Vagina (tissue), 2 donors: ENCODE results near the gene BRAP. TPM values are rescaled to one million over a fixed set of nuclear protein-coding genes. Genes with fewer than 3 reads are reported as not detected.
"Not testable (repeated sequence)": the region's sequence is repeated elsewhere in the genome, so short reads cannot be mapped to it uniquely, and the experiment has no call there.

ENCODE experiments used
- DNase-seq, 2 donors: peaks; one replicate each; pipeline ENCODE4 v3.0.0-alpha.2; 2017; ENCODE audit errors: extremely low spot score in 2 of 2
- H3K27ac ChIP-seq: fragments of 200-600 bp; sonication (generic); one replicate; pipeline ENCODE4 v1.5.1; 2019
- H3K27me3 ChIP-seq: fragments of 200-600 bp; sonication (generic); one replicate; pipeline ENCODE4 v1.5.1; 2019
- H3K36me3 ChIP-seq, 2 donors: fragments of 200-600 bp; sonication (generic); one replicate each; pipeline ENCODE4 v1.5.1; 2017 to 2019
- H3K4me1 ChIP-seq: fragments of 200-600 bp; sonication (generic); one replicate; pipeline ENCODE4 v1.5.1; 2019
- H3K4me3 ChIP-seq, 2 donors: fragments of 200-600 bp; sonication (generic); 1 replicate in 1 of 2; 2 replicates in 1 of 2; pipeline ENCODE4 v1.5.1; 2016 to 2019
- H3K9me3 ChIP-seq: fragments of 200-600 bp; sonication (generic); one replicate; pipeline ENCODE4 v1.5.1; 2019
- POLR2A ChIP-seq, 2 donors: fragments of 450-650 bp; IDR thresholded peaks; one replicate each; pipeline ENCODE4 v1.6.1; 2017; ENCODE audit warnings: antibody characterized with exemption in 2 of 2, mild to moderate bottlenecking in 2 of 2, moderate library complexity in 2 of 2
- POLR2AphosphoS5 ChIP-seq, 2 donors: sonication (generic); formaldehyde crosslinking; IDR thresholded peaks; one replicate each; pipeline ENCODE4 v1.9.0; 2017; ENCODE audit warnings: antibody characterized with exemption in 2 of 2, mild to moderate bottlenecking in 2 of 2, low read depth in 1 of 2; ENCODE audit not compliant: insufficient read depth in 1 of 2
- intact Hi-C: fragments of 100-400 bp; cut with DNase I; formaldehyde crosslinking; loops from one replicate; pipeline ENCODE4 v1.15.1; 2023
- total RNA-seq: library from RNA; depleted of rRNA; stranded (reverse); fragments of >200 nt; gene quantifications from one replicate; pipeline ENCODE4 v1.2.3, GENCODE V29; 2016
- TF ChIP-seq, protein P1 (sequence below), 3 experiments: fragments of 450-650 bp in 2 of 3; fragments of 200-600 bp in 1 of 3; sonication (generic) in 1 of 3; IDR thresholded peaks; one replicate each; pipeline ENCODE4 v1.5.1; 2017 to 2019; ENCODE audit warnings: antibody characterized with exemption in 3 of 3, mild to moderate bottlenecking in 2 of 3, moderate library complexity in 2 of 3

Gene BRAP, protein sequence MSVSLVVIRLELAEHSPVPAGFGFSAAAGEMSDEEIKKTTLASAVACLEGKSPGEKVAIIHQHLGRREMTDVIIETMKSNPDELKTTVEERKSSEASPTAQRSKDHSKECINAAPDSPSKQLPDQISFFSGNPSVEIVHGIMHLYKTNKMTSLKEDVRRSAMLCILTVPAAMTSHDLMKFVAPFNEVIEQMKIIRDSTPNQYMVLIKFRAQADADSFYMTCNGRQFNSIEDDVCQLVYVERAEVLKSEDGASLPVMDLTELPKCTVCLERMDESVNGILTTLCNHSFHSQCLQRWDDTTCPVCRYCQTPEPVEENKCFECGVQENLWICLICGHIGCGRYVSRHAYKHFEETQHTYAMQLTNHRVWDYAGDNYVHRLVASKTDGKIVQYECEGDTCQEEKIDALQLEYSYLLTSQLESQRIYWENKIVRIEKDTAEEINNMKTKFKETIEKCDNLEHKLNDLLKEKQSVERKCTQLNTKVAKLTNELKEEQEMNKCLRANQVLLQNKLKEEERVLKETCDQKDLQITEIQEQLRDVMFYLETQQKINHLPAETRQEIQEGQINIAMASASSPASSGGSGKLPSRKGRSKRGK
- total RNA-seq, result 14.0 TPM

DNA sequence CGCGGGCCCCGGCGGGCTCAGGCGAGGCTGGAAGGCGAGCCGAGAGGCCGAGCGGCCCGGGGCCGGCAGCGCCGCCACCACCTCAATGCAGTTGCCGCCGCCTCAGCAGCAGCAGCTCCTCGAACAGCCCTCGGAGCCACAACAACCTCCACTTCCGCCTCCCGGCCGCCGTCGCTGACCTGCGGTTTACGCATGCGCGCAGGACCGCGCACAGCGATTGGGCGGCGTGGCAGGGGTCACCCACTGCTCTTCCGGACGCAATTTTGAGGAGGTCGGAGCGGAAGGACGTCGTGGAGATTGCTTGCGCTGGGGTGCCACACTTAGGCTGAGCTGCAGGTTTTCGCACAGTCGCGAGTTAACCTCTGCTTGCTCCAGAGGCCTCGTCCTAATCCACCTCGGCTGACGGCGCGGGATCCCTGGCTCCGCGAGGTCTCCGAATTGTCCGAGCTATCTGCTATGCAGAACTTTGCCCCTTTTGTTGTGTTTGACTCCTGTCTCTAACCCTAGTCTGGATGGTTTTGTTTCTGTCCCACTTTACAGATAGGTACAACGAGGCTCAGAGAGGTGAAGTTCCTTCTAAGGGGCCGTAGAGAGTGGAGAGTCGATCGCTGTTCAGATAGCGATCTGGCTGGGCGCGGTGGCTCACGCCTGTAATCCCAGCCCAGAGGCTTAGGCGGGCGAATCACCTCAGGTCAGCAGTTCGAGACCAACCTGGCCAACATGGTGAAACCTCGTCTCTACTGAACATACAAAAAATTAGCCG is at the start of gene BRAP, which contains the start of gene ACAD10:
TSS of gene BRAP (minus strand) at position 146 of the 763 bp plus-strand sequence. CDS start 164 bp downstream, outside the sequence.
TSS of gene ACAD10 (plus strand) at position 243 of the 763 bp plus-strand sequence. CDS start 6,657 bp downstream, outside the sequence.
- intact Hi-C loops, result loop anchor here (10.0 kb wide), 1 partner anchor 291 kb away; no protein-coding TSS in a partner anchor

DNA sequence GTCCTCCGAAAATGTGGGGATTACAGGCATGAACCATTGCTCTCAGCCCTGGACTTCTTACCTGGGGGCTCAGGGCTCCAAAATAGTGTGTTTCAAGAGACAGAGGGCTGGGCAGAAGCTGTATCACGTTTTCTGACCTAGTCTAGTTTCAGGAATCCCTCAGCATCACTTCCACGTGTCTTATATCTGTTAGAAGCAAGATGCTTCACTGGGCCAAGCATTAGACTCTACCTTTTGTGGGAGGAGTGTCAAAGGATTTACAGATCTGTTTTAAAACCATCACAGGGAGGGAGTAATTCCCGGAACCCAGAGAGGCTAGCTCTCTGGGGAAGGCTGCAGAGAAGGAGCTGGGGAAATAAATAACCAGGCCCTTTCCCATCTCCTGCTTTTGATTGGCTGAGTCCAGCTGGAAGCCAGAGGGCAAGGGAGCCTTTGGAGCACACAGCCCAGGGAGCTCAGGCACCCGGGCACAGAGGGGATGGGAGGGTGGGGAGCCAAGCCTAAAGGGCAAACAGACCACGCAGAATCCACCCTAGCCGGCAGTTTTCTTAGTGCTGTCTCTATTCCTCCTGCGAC is 47.7 kb upstream of the BRAP start:
- no peak overlapping the region for H3K4me3 ChIP-seq
- TF ChIP-seq, protein P1, sequence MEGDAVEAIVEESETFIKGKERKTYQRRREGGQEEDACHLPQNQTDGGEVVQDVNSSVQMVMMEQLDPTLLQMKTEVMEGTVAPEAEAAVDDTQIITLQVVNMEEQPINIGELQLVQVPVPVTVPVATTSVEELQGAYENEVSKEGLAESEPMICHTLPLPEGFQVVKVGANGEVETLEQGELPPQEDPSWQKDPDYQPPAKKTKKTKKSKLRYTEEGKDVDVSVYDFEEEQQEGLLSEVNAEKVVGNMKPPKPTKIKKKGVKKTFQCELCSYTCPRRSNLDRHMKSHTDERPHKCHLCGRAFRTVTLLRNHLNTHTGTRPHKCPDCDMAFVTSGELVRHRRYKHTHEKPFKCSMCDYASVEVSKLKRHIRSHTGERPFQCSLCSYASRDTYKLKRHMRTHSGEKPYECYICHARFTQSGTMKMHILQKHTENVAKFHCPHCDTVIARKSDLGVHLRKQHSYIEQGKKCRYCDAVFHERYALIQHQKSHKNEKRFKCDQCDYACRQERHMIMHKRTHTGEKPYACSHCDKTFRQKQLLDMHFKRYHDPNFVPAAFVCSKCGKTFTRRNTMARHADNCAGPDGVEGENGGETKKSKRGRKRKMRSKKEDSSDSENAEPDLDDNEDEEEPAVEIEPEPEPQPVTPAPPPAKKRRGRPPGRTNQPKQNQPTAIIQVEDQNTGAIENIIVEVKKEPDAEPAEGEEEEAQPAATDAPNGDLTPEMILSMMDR (IDR thresholded peaks at IDR 0.05), result no peak
- TF ChIP-seq POLR2AphosphoS5 (IDR thresholded peaks at IDR 0.05; ENCODE audit: insufficient read depth in 1 of 2, low read depth in 1 of 2) (no peak), POLR2A (IDR thresholded peaks at IDR 0.05) (no peak)
- intact Hi-C loops, result no loop called here
- no peaks in the 10 kb centered on the region for H3K27me3 ChIP-seq
- no peaks in the 10 kb centered on the region for H3K4me1 ChIP-seq
- H3K27ac ChIP-seq, result no peak overlapping the region
- peaks cover 0 to 49% of the 10 kb centered on the region in 2 donors for H3K36me3 ChIP-seq
- DNase-seq, result no peak
- H3K9me3 ChIP-seq, result no peaks in the 10 kb centered on the region

More for the DNA sequence above, at the start of gene BRAP, which contains the start of gene ACAD10:
- Histone ChIP-seq H3K36me3 (peaks cover 0 to 9% of the 10 kb centered on the region in 2 donors), H3K27ac (peak within 1 kb of the TSS; percentile 90), H3K4me1 (peaks cover 36% of the 10 kb centered on the region), H3K9me3 (no peaks in the 10 kb centered on the region), H3K27me3 (no peaks in the 10 kb centered on the region), H3K4me3 (peak within 1 kb of the TSS; percentile 84 to 92)
- peak; percentile 93 to 98 for TF ChIP-seq POLR2AphosphoS5 (IDR thresholded peaks at IDR 0.05; ENCODE audit: insufficient read depth in 1 of 2, low read depth in 1 of 2)
- no peak for TF ChIP-seq POLR2A (IDR thresholded peaks at IDR 0.05)
- peak in 1 of 2 donors; percentile 91 for DNase-seq

DNA sequence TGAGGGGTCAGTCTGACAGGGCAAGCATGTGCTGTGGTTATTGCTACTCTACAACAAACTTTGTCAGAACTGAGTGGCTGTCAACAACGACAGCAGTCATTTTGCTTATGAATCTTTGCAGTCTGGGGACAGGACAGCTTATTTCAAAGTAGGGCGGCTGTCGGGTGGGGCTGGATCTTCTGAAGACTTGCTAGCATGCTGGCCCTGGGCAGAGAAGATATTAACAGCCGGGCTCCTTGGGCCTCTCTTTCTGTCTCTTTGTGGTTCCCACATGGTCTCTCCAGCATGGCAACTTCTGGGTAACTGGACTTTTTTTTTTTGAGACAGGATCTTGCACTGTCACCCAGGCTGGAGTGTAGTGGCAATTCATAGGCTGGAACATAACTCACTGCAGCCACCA is 47.0 kb upstream of the BRAP start:
- Histone ChIP-seq H3K27me3 (no peaks in the 10 kb centered on the region), H3K9me3 (no peaks in the 10 kb centered on the region), H3K4me3 (no peak overlapping the region), H3K36me3 (peaks cover 0 to 49% of the 10 kb centered on the region in 2 donors), H3K27ac (no peak overlapping the region), H3K4me1 (no peaks in the 10 kb centered on the region)
- intact Hi-C loops, result no loop called here
- TF ChIP-seq POLR2A (IDR thresholded peaks at IDR 0.05) (no peak), POLR2AphosphoS5 (IDR thresholded peaks at IDR 0.05; ENCODE audit: insufficient read depth in 1 of 2, low read depth in 1 of 2) (no peak)
- TF ChIP-seq, protein P1 (IDR thresholded peaks at IDR 0.05), result no peak
- no peak for DNase-seq

DNA sequence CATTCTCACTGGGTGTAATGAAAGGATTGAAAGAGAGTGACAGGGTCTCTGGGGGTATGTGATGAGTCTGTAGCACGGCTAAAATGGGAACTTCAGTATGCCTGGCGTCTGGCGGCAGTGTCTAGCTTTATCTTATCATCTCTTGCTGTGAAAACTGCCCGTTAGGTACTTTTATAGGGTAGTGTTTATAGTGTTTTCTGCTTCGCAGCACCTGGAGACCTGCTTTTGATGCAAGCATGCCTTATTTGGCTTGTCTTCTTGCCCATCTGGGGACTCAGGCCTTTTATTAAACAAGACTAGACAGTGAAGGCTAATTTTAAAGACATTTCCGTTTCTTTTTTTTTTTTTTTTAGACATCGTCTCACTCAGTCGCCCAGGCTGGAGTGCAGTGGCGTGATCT is 44.7 kb upstream of the BRAP start:
- Histone ChIP-seq H3K36me3 (peaks cover 0 to 34% of the 10 kb centered on the region in 2 donors), H3K9me3 (no peaks in the 10 kb centered on the region), H3K27me3 (no peaks in the 10 kb centered on the region), H3K4me3 (no peak overlapping the region), H3K27ac (no peak overlapping the region), H3K4me1 (no peaks in the 10 kb centered on the region)
- intact Hi-C loops, result no loop called here
- no peak for DNase-seq
- TF ChIP-seq POLR2AphosphoS5 (IDR thresholded peaks at IDR 0.05; ENCODE audit: insufficient read depth in 1 of 2, low read depth in 1 of 2), result no peak
- TF ChIP-seq, protein P1 (IDR thresholded peaks at IDR 0.05), result no peak
- no peak for TF ChIP-seq POLR2A (IDR thresholded peaks at IDR 0.05)

DNA sequence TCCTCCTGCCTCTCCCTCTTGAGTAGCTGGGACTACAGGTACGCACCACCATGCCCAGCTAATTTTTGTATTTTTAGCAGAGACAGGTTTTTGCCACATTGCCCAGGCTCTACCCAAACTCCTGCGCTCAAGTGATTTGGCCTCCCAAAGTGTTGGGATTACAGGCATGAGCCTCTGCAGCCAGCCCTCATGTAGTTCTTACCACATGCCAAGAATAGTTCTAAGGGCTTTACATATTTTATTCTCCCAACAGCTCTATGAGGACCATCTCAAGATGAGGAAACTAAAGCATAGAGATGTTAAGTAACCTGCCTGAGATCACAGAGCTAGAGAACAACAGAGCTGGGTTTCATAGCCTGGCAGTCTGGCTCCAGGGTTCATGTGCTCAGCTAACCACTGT is 43.0 kb upstream of the BRAP start:
- Histone ChIP-seq H3K4me3 (no peak overlapping the region), H3K9me3 (no peaks in the 10 kb centered on the region), H3K27ac (no peak overlapping the region), H3K4me1 (no peaks in the 10 kb centered on the region), H3K27me3 (no peaks in the 10 kb centered on the region), H3K36me3 (peaks cover 0 to 26% of the 10 kb centered on the region in 2 donors)
- DNase-seq, result no peak
- TF ChIP-seq, protein P1 (IDR thresholded peaks at IDR 0.05), result no peak
- TF ChIP-seq POLR2AphosphoS5 (IDR thresholded peaks at IDR 0.05; ENCODE audit: insufficient read depth in 1 of 2, low read depth in 1 of 2) (no peak), POLR2A (IDR thresholded peaks at IDR 0.05) (no peak)
- intact Hi-C loops, result no loop called here

DNA sequence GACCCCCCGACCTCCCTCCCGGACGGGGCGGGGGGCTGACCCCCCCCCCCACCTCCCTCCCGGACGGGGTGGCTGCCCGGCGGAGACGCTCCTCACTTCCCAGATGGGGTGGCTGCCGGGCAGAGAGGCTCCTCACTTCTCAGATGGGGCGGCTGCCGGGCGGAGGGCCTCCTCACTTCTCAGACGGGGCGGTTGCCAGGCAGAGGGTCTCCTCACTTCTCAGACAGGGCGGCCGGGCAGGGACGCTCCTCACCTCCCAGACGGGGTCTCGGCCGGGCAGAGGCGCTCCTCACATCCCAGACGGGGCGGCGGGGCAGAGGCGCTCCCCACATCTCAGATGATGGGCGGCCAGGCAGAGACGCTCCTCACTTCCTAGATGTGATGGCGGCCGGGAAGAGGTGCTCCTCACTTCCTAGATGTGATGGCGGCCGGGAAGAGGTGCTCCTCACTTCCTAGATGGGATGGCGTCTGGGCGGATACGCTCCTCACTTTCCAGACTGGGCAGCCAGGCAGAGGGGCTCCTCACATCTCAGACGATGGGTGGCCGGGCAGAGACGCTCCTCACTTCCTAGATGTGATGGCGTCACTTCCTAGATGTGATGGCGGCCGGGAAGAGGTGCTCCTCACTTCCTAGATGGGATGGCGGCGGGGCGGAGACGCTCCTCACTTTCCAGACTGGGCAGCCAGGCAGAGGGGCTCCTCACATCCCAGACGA is 38.0 kb upstream of the BRAP start:
- H3K4me3 ChIP-seq, H3K9me3 ChIP-seq, H3K27me3 ChIP-seq, DNase-seq, intact Hi-C loops, H3K4me1 ChIP-seq, H3K27ac ChIP-seq: not testable (repeated sequence)
- H3K36me3 ChIP-seq, result peaks cover 0 to 33% of the 10 kb centered on the region in 2 donors
